Fibroblast of skin of scalp (primary cell): ENCODE results near the gene PLSCR4.
"Not testable (repeated sequence)": the region's sequence is repeated elsewhere in the genome, so short reads cannot be mapped to it uniquely, and the experiment has no call there.

Source experiments
- DNase-seq: peaks from one replicate; pipeline ENCODE4 v3.0.0-alpha.2; 2013

The PLSCR4 gene

DNA sequence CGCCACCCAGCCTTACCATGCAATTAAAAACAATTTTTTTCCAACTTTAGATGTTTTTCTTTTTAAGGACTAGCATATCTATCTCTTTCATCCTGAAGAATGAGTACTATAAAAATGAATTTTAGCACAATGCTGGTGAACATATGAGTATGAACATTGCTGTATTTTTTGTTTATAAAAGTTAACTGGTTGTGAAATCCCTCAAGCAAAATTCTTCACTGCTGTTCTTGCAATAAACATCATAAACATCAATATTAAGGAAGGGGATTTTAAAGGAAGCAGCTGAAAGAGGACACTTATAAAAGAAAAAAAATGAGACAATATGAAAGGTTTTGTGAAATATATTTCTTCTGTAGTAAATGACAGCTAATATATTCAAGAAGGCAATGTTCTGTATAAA, 3.0 kb downstream of the PLSCR4 start:
- no peak for DNase-seq

DNA sequence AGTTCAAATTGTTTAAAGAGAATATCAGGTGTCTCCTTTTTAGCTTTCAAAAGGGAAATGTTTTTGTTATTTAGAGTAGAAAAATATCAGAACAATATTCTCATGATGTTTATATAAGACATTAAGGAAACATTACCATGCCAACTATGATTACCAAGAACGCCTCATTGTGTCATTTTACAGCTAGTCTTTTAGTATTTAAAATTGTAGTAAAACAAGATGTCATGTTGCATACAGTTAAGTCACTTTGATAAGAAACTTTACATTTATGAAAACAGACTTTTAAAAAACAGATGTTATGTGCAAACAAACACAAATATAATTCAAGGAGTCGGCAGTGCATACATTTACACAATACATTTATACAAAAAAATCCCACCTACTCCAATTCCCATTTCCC, 4.4 kb downstream of the PLSCR4 start:
- DNase-seq = no peak

DNA sequence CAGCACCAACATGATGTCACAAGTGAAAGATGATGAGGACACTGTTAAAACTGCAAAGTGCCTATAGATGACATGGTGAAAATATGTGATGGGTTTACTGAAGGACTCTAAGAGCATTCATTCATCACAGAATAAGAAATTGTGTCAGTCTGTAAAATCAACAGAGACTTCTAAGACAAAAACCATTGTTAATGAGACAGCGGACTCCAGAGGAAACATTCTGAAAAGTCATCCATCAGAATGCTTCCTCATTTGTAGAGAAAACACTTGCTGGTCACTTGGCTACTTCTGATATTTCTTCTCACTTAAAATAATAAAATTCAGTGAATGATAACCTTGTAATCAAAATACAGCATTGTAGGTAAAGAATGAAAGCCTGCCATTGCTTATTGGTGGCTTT, 7.3 kb downstream of the PLSCR4 start:
- DNase-seq = no peak

DNA sequence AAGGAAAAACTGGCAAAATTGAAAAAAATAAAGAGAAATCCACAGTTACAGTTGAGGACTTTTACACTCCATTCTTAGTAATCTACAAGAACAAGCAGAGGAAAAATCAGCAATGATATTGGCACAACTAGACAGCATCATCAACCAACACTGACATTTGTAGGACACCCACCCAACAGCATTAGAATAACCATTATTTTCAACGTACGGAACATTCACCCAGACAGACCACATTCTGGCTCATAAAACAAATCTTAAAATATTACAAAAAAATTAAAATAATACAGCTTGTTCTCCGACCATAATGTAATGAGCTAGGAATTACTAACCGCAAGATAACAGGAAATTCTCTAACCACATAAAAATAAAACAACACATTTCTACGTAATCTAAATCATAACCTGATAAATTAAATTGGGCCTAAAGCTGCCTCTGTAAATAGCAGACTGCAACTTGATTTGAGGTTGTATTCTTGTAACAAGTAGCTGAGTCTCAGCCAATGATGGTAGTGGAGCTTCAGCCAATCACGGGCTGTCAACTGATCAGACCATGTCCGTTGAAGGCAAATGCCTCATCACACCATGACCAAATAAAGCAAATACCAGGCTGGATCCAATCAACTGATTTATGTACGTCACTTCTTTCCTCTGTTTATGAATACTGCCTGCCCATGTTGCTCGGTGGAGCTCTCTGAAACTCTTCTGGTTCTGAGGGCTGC, 9.2 kb downstream of the PLSCR4 start:
- DNase-seq = no peak

DNA sequence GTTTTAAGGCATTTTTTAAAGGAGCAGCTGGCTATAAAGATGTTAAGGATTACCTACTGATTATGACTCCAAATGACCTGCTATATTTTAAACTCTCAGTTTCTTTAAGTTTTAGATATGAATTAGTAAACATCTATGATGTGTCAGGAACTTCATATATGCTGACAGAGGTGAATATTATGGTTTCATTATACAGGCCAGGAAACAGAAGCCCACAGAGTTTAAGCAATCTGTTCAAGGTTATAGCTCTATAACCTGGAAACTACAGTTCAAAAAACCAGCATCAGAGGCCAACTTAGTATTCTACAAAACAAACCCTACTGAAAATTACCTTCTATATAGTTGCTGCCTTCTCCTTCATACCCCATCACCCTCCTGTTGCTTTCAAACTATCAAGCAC, 17.4 kb downstream of the PLSCR4 start:
- no peak for DNase-seq

DNA sequence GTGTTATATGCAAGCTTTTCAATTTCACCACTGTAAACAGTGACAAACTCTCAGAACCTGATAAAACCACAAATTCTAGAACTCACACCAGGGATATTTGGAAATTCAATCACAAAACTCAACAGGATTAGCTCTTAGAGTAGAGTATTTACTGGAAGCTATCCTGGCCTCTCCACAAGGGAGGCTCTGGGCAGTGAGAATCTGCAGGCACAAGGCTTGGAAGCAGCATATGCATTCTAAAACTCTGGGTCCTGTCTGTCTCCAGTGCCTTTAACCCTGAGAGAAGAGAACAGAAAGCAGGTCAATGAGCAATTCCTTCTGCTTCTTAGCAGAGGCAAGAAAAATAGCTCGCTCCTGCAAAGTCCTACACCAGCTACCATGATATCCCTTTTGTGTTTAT, 23.4 kb downstream of the PLSCR4 start:
- no peak for DNase-seq

DNA sequence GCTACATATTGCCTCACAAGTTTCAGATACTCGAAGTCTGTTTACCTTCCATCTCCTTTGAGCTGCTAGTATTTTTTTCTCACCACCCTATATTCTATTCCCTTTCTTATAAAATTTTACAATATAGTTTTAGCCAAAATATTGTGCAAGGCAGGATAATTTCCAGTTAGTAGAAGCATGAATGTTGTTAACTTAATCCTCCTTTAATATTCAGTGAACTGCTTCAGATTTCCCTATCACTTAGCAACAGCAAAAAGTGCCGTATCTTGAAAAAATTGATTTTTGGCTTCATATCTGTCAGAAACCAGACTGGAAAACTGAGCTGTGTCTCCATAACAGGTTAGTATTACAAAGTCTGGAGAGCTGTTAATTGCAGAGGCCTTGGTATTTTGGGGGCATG, 24.0 kb downstream of the PLSCR4 start:
- no peak for DNase-seq

DNA sequence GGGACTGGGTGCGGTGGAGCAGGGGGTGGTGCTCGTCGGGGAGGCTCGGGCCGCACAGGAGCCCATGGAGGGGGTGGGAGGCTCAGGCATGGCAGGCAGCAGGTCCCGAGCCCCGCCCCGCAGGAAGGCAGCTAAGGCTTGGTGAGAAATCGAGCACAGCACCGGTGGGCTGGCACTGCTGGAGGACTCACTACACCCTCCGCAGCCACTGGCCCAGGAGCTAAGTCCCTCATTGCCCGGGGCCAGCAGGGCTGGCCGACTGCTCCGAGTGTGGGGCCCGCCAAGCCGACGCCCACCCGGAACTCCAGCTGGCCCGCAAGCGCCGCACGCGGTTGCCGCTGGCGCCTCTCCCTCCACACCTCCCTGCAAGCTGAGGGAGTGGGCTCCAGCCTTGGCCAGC, 25.4 kb downstream of the PLSCR4 start:
- not testable (repeated sequence) for DNase-seq

DNA sequence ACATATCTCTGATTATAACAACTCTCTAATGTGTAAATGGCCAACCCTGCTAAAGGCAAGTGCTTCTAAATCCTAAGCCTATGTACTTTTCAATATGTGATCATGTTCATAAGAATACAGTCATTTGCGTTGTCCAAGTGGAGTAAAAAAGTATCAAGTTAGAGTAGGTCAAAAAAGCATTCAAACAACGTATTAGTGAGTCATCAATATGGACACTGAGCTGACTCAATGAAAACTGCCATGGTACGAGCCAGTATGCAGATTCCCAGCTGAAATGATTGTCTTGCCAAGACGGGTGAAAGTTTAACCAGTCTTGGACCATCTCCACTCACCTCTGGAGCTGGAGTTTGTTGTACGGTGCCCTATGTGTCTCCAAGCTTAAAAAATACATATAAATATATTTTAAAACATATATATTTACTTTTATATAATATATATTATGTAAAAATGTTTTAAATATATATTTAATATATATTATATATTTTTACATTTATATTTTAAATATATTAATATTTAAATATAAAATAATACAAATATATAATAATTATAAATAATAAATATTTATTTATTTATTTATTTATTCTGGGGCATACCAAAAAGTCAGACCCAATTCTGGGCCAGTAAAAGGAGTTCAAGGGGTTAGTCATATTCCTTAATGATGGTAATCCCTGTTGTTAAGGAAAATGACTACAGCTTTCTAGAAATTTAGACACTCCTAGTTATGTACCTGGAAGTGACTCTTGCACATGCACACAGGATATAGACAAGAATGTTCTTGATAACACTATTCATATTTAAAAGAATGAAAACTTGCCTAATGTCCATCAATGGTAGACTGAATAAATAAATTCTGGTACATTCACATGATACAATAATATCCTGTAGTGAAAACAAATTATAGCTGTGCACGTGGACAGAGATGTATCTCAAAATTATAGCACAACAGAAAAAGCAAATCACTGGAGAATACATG, 27.2 kb downstream of the PLSCR4 start:
- no peak for DNase-seq

DNA sequence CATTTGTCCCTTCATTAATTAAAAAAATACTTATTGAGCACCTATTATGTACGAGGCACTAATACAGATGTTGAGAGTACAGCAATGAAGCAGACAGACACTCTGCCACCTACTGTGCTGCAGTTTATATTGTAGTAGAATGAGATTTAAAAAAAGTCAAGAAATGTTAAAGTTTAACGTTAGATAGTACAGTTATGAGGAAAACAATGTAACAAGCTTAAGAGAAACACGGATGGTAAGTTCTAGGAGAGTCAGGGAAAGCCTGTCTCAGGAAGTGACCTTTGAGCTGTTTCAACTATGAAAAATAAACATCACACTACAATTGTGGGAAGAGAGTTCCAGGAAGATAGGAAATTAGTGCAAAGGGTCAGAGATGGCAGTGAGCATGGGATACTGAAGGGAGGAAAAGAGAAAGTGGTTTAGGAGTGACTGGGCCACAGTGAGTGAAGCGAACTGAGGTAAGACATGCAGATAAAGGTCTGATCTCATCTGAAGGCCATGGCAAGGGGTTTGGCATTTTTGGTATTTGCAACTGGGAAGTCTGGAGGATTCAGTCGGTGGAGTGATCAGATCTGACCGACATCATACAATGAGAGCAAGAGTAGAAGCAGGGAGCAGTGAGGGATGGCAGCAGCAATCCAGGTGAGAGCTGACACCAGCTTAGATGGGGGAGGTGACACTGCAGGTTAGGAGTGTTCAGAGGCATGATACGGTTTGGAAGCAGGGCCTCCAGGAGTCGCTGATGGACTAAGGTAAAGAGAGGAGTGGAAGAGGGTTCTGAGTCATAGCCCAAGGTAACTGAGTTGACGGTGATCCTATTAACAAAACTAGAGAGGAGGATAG, 28.5 kb downstream of the PLSCR4 start:
- DNase-seq = no peak

DNA sequence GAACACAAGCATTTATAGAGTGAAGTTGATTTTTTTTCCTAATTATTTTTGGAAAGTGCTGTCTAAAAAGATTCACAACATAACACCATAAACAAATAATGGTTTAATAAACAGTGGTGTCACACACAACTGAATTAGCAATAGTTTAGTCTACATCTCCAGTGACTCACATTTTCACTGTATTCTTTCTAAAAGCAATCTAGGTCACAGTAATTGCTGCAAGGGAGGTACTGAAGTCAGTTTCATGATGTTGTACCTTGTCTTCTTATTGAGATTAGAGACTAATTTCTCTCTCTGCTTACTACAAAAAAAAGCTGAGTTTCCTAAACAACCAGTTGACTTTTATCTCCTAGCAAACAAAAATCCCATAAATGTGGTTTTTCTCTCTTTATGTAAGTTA, 29.6 kb downstream of the PLSCR4 start:
- DNase-seq = no peak

DNA sequence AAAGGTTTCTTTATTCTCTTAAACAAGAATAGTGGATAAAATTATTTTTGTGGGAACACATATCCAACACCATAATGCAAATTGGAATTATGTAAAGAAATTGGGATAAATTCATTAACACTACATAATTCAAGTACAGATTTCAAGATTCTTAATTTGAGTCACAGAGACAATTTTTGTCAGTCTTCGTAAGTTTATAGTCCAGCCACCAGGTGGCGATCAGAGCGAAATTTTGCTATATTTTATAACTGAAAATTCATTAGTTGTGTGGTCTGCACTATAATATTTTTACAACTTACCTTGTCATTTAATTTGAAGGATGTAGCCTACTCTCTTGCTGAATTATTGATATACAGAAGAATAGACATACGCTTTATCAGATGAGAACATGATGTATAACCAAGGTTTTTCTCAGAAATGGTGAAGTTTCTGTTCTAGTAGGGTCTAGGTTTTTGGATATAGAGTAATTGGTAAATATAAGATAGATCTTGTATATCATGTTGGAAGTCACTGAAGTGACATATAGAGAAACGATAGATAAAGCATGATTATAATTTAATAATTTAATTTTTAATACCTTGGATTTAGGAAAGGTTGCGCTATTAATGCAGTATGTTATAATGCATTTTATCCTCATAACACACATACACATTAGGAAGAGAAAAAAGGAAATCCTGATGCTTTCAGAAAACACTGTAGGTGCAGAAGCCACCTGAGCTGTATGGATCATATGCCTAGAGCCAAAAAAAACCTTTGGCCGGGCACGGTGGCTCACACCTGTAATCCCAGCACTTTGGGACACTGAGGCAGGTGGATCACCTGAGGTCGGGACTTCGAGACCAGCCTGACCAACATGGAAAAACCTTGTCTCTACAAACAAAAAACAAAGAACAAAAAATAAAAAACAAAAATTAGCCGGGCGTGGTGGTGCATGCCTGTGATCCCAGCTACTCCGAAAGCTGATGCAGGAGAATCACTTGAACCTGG, 31.7 kb downstream of the PLSCR4 start:
- peak; percentile 39 for DNase-seq

DNA sequence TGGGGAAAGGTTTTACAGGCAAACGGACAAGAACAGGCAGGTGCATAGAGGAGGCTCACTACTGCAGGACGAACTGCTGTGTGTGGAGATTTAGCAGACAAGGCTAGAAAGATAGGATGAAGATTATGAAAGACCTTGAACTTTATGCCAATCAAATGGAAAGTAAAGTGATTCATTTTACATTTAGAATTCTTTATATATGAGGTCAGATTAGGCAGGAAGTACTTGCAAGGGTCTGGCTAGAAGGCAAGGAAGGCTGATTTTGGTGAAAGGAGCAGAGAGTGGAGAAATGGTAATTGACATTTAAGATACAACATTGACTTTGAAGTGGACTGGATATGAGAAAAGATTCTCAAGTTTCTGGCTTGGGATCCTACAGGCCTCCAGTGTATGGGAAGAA, 33.6 kb downstream of the PLSCR4 start:
- peak; percentile 25 for DNase-seq

DNA sequence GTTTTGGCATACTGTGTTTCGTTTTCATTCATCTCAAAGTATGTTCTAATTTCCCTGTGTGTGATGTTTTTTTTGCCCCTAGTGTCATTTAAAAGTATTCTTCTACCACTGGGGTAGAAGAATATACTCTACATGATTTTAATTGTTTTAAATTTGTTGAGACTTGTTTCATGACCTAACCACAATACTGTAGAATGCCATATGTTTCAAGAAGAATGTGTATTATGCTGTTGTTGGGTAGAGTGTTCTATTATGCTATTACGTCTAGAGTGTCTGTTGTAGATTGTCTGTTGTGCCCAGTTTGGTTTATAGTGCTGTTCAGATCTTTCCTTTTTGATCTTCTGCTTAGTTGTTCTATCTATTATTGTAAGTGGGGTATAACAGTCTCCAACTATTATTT, 36.4 kb downstream of the PLSCR4 start:
- no peak for DNase-seq

DNA sequence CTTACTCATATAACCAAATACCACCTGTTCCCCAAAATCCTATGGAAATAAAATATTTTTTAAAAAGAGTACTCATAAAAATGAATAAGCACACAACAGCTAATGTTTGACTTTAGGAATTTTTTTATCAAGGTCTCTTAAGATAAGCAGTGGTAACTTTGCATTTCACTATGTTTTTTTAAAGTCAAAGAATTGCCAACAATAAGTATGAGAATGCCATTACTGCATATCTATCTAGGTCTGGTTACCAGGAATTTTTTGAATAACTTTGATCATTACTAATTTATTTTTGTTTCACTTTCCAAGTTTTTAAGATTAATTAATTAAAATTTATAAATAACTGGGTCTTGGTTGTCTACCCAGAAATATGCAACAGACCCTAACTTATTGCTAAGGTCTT, 41.5 kb downstream of the PLSCR4 start:
- DNase-seq = no peak

DNA sequence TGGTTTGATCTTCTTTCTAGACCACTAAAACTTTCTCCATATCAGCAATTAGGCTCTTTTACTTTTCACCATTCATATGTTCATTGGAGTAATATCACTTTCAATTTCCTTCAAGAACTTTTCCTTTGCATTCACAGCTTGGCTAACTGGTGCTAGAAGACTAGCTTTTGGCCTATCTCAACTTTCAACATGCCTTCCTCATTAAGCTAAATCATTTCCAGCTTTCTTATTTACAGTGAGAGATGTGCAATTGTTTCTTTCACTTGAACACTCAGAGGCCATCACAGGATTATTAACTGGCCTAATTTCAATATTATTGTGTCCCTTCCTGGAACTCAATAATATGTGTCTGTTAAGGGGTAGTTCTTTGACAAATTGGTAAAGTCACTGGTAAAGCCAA, 47.1 kb downstream of the PLSCR4 start:
- no peak for DNase-seq

DNA sequence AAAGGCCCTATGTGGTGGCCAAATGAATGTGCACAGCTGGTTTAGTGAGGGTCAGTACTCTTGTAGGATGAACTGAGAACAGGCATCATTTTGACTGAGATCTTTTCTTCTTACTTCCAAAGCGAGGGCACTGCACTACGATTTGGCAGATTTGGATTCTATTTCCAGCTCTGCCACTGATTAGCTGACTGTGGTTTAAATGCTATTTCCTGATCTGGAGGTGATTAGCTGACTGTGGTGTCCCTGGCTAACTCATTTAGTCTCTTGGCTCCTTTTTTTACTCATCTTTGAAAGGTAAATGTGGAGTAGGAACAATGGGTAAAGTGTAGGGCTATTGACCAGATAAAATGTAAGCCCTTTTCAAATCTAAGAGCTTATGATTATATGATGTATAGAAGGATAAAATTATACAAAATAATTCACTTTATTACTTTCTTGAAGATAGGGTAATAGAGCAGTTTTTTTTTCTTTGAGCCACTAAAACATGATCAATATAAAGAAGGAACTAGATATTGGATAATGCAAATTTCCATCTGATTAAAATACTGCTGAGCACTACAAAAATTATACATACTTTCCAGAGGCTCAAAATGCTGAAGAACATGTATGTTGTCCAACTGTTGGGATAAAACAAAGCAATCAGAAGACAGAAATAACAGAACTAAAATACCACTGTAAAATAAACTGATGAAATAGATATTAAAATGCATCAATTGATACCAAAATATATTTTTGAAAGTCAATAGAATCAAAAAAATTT, 50.3 kb downstream of the PLSCR4 start:
- peak; percentile 24 for DNase-seq

DNA sequence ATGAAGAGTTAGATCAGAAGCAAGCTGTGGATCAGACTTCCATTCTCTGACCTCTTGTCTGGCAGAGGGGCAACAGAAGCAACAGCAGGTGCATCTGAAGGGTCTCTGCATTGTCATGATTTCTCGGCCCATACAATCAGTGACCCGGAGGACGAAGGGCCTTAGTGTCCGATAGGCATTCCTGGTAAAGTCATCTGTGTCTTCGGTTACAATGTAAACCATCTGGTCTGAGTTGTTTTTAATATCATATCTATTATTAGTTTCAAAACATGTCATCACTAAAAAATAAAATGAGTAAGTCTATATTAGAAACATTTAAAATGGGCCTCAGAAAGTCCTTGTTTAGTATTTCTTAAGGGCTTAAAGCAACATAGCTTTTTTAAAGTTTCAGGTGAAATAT, 51.1 kb downstream of the PLSCR4 start:
- DNase-seq = no peak

DNA sequence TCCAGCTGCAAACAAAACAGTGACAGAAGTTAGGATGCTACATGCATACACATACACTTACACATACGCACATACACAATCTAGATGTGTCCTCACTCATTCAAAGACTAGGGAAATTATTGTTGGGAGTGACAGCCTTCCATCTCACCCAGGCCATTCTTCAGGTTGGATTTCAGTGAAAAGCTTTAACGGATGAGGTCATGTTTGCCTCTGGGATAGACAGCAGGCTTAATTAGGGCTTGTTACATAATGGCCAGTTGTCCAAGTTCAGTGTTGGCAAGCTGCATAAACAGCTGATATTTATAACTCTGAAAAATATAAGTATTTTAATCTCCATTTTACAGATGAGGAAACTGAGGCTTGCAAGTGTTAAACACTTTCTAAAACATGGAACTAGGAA, 54.1 kb downstream of the PLSCR4 start:
- DNase-seq = no peak

DNA sequence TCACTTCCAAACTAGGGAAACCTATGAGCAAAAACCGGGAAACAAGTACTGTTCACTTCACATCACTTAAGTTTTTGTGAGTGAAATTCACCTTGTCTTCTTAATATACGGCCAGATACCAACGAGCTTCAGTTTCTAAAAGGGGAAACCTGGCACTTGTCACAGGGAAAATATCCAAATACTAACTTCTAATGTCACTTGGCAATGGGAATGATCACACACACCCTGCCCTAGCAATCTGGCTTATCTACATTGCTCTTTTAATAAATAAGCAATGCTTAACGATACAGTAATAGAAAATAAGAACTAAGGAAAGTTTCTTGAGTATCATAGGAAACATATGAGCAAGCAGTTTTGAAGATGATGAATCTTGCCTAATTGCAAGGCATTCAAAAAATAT, 55.3 kb downstream of the PLSCR4 start:
- no peak for DNase-seq

DNA sequence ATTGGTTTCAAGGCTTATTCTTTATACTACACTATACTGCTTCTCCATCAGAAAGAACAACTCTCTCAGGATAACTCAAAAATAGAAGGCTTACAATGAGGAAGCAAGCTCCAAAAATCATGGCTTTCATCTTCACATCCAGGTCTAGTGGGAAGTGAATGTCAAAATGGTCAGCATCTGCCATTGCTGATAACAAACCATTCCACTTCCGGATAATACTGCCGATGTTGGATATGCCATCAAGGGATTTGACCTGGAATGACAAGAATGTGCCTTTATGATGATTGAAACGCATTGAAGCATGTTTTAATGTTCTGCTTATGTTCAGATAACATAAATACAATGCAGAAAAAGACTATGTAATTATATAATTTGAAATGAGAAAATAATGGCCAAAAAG, 55.9 kb downstream of the PLSCR4 start:
- no peak for DNase-seq
